IMR-90 (cell line): ENCODE data around the gene DET1. TPM values are rescaled to one million over a fixed set of nuclear protein-coding genes. Genes with fewer than 3 reads are reported as not detected.

Experiments
- ATAC-seq: fragments of 200-7000 bp; cut with Tn5 transposase; 2 replicates; pipeline ENCODE4 v1.9.1; 2020; ENCODE audit warnings: low read depth, mild to moderate bottlenecking, moderate library complexity
- BruUV-seq: library from RNA; stranded (reverse); fragments of 400-500 nt; replicated peaks from 2 replicates; lab custom pipeline; 2021; lab: Mats Ljungman, UMichigan
- CTCF ChIA-PET: fragments of 300-600 bp; formaldehyde crosslinking; extraction: SDS; loops from one replicate; lab custom pipeline; 2021; ENCODE audit warnings: antibody characterized with exemption; lab: Yijun Ruan, JAX
- POLR2A ChIA-PET: fragments of 300-600 bp; sonication (Branson Sonifier 250); formaldehyde crosslinking; loops from one replicate; lab custom pipeline; 2022; ENCODE audit warnings: antibody characterized with exemption; ENCODE audit not compliant: unreplicated experiment; lab: Charles Lee
- DNase-seq: peaks from one replicate; pipeline ENCODE4 v3.0.0; 2013
- H2AFZ ChIP-seq: replicated peaks from 2 replicates; pipeline ENCODE3; 2013; ENCODE audit warnings: low read length, mild to moderate bottlenecking; ENCODE audit not compliant: poor library complexity
- H2AK5ac ChIP-seq: 2 replicates; pipeline ENCODE4 v1.6.1; 2013; ENCODE audit warnings: low read depth, low read length, inconsistent platforms
- H2AK9ac ChIP-seq: replicated peaks from 2 replicates; pipeline ENCODE3; 2013; ENCODE audit warnings: mild to moderate bottlenecking, low read depth, low read length, moderate library complexity; ENCODE audit not compliant: poor library complexity
- H2BK120ac ChIP-seq: 2 replicates; pipeline ENCODE4 v1.6.1; 2013; ENCODE audit warnings: low read depth, low read length, inconsistent platforms
- H2BK15ac ChIP-seq: 3 replicates; pipeline ENCODE4 v1.6.1; 2013; ENCODE audit warnings: low read depth, low read length, inconsistent platforms
- H2BK20ac ChIP-seq: 2 replicates; pipeline ENCODE4 v1.6.1; 2013; ENCODE audit warnings: low read depth, mild to moderate bottlenecking, inconsistent platforms, low read length, moderate library complexity
- H2BK5ac ChIP-seq: 2 replicates; pipeline ENCODE4 v1.6.1; 2013; ENCODE audit warnings: mild to moderate bottlenecking, low read depth, low read length, inconsistent platforms; ENCODE audit not compliant: poor library complexity, severe bottlenecking
- H3K14ac ChIP-seq: replicated peaks from 2 replicates; pipeline ENCODE4 v1.6.1; 2013; ENCODE audit warnings: low read depth, low read length, inconsistent platforms
- H3K18ac ChIP-seq: 2 replicates; pipeline ENCODE4 v1.6.1; 2013; ENCODE audit warnings: low read depth, low read length, control low read depth
- H3K23ac ChIP-seq: 2 replicates; pipeline ENCODE4 v1.6.1; 2013; ENCODE audit warnings: low read depth, low read length, inconsistent platforms
- H3K27ac ChIP-seq: 2 replicates; pipeline ENCODE4 v1.5.1; 2013; ENCODE audit warnings: mild to moderate bottlenecking, control low read depth, low read length; ENCODE audit not compliant: insufficient read depth
- H3K27me3 ChIP-seq: 2 replicates; pipeline ENCODE4 v1.6.1; 2013; ENCODE audit warnings: low read length; ENCODE audit not compliant: control insufficient read depth, insufficient read depth
- H3K36me3 ChIP-seq: 2 replicates; pipeline ENCODE4 v1.6.1; 2013; ENCODE audit warnings: low read length, mixed read lengths; ENCODE audit not compliant: control insufficient read depth, insufficient read depth
- H3K4ac ChIP-seq: 2 replicates; pipeline ENCODE4 v1.6.1; 2013; ENCODE audit warnings: low read depth, low read length, inconsistent platforms
- H3K4me1 ChIP-seq: 2 replicates; pipeline ENCODE4 v1.6.1; 2013; ENCODE audit warnings: low read length, mixed read lengths; ENCODE audit not compliant: control insufficient read depth, insufficient read depth
- H3K4me2 ChIP-seq: 2 replicates; pipeline ENCODE4 v1.6.1; 2013; ENCODE audit warnings: low read depth, mild to moderate bottlenecking, control low read depth, low read length, moderate library complexity
- H3K4me3 ChIP-seq: 2 replicates; pipeline ENCODE4 v1.5.1; 2013; ENCODE audit warnings: low read depth, mild to moderate bottlenecking, control low read depth, low read length, moderate library complexity; ENCODE audit not compliant: insufficient read depth
- H3K56ac ChIP-seq: 2 replicates; pipeline ENCODE4 v1.6.1; 2013; ENCODE audit warnings: low read length, inconsistent platforms; ENCODE audit not compliant: insufficient read depth; ENCODE audit errors: extremely low read depth
- H3K79me1 ChIP-seq, 2 experiments: 2 replicates each; pipeline ENCODE4 v1.6.1; 2013; ENCODE audit warnings: low read length in 2 of 2, inconsistent platforms in 1 of 2, low read depth in 1 of 2
- H3K9ac ChIP-seq: 2 replicates; pipeline ENCODE4 v1.6.1; 2013; ENCODE audit warnings: low read depth, low read length, control low read depth
- H3K9me1 ChIP-seq: 2 replicates; pipeline ENCODE4 v1.6.1; 2013; ENCODE audit warnings: low read length, inconsistent platforms; ENCODE audit not compliant: insufficient read depth
- H3K9me3 ChIP-seq: 2 replicates; pipeline ENCODE4 v1.6.1; 2013; ENCODE audit warnings: low read length; ENCODE audit not compliant: control insufficient read depth, insufficient read depth
- H4K20me1 ChIP-seq: 2 replicates; pipeline ENCODE4 v1.6.1; 2013; ENCODE audit warnings: low read length, inconsistent platforms; ENCODE audit not compliant: insufficient read depth
- H4K5ac ChIP-seq: 2 replicates; pipeline ENCODE4 v1.6.1; 2013; ENCODE audit warnings: mild to moderate bottlenecking, low read depth, low read length, control low read depth
- H4K8ac ChIP-seq, 2 experiments: 2 replicates each; pipeline ENCODE4 v1.6.1; 2013; ENCODE audit warnings: low read depth in 2 of 2, low read length in 2 of 2, control low read depth in 1 of 2, inconsistent platforms in 1 of 2
- H4K91ac ChIP-seq: 2 replicates; pipeline ENCODE4 v1.6.1; 2013; ENCODE audit warnings: low read depth, low read length, inconsistent platforms; ENCODE audit not compliant: insufficient read depth
- CHD1 ChIP-seq: IDR thresholded peaks from 2 replicates; pipeline ENCODE4 v1.6.1; 2012; ENCODE audit warnings: low read depth, low read length, improper control_type of control experiment
- ELK1 ChIP-seq: fragments of 150-350 bp; IDR thresholded peaks from 2 replicates; pipeline ENCODE4 v1.6.1; 2016; ENCODE audit warnings: low read depth, mild to moderate bottlenecking, low read length, moderate library complexity, borderline replicate concordance
- MXI1 ChIP-seq: IDR thresholded peaks from 2 replicates; pipeline ENCODE4 v1.6.1; 2012; ENCODE audit warnings: low read depth, mild to moderate bottlenecking, low read length, moderate library complexity, borderline replicate concordance
- NFE2L2 ChIP-seq: fragments of 150-350 bp; IDR thresholded peaks from 2 replicates; pipeline ENCODE4 v1.6.1; 2016; ENCODE audit warnings: low read depth, mild to moderate bottlenecking, low read length
- RCOR1 ChIP-seq: IDR thresholded peaks from 2 replicates; pipeline ENCODE4 v1.6.1; 2012; ENCODE audit warnings: mild to moderate bottlenecking, low read length, improper control_type of control experiment; ENCODE audit not compliant: insufficient replicate concordance
- RFX5 ChIP-seq: IDR thresholded peaks from 2 replicates; pipeline ENCODE4 v1.8.0; 2012; ENCODE audit warnings: low read depth, mild to moderate bottlenecking, low read length, moderate library complexity
- SMC3 ChIP-seq: fragments of 150-350 bp; IDR thresholded peaks from 2 replicates; pipeline ENCODE4 v1.6.1; 2016; ENCODE audit warnings: low read depth, mild to moderate bottlenecking, antibody characterized with exemption, low read length, moderate library complexity
- WGBS, 2 experiments: methylation state at CpG; one replicate each; pipeline versions ENCODE4 v1.1.5 to v1.1.7; 2013; ENCODE audit warnings: missing lambda C conversion rate in 2 of 2; ENCODE audit not compliant: insufficient read length in 1 of 2; ENCODE audit errors: extremely low coverage in 2 of 2; 5-methylcytosine and 5-hydroxymethylcytosine counted together
- dilution Hi-C: fragments of 300-500 bp; cut with HindIII; formaldehyde crosslinking; loops from one replicate; pipeline ENCODE4 v1.14.3; 2018; ENCODE audit warnings: low sequenced_read_pairs; ENCODE audit not compliant: unreplicated experiment
- in situ Hi-C: fragments of 300-500 bp; cut with MboI; formaldehyde crosslinking; loops from 3 replicates; pipeline ENCODE4 v1.14.3; 2019; ENCODE audit warnings: low sequenced_read_pairs, inconsistent platforms, mixed read lengths
- intact Hi-C: fragments of 100-400 bp; cut with micrococcal nuclease; formaldehyde crosslinking; loops from 2 replicates; pipeline ENCODE4 v1.10.0; 2022
- polyA plus RNA-seq, 3 experiments: library from polyadenylated mRNA; depleted of rRNA; stranded (reverse); fragments of >200 nt; gene quantifications; 2 replicates each; pipeline ENCODE4 v1.2.3, GENCODE V29; 2012; ENCODE audit warnings: low replicate concordance in 1 of 3
- total RNA-seq: library from RNA; depleted of rRNA; stranded (reverse); fragments of >200 nt; gene quantifications from 2 replicates; pipeline ENCODE4 v1.2.3, GENCODE V29; 2012

DET1 gene
- total and polyA plus RNA-seq, 2 of the 4 experiments (the other 2 are of a cell fraction) = 5.6 to 9.1 TPM

DNA sequence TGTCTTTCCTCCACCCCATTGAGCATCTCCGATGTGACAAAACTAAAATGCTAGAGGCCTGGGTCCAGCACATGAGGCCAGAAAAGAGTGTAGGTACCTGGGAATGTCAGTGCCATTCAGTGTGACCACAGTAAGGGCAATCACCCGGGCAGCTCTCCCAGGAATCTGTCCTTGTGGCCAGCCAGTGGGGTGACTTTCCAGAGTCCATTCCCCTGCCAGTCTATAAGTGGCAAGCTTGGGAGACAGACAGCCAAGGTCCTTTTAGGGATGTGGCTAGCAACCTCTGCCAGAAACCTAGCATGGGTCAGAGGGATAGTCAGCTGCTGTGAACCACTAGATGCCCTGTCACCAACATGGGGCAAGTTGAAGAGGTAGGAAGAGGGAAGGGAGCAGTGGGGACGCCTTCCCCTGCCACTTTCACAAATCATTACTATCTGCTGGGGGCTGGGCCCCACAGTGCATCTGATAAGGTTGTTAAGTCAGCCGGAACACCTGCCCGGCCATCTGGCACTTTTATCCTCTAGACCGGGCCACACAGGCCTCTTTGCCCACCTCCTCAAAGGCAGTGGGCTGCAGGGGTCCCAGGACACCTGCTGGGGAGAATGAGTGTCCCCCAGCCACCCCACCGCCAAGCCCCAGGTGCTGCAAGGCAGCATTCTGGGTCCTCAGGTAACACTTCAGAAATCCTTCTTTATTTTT is 24.8 kb upstream of the DET1 start:
- no peak for TF ChIP-seq RCOR1
- TF ChIP-seq ELK1 = no peak
- TF ChIP-seq SMC3 = no peak
- TF ChIP-seq RFX5 = no peak
- no peak for TF ChIP-seq CHD1
- no peak for TF ChIP-seq MXI1
- TF ChIP-seq NFE2L2 = no peak
- Histone ChIP-seq H3K9me1 (no peaks in the 10 kb centered on the region), H3K79me1 (no peaks in the 10 kb centered on the region), H3K18ac (no peak overlapping the region), H4K20me1 (no peaks in the 10 kb centered on the region), H2BK15ac (no peak overlapping the region), H2AFZ (no peak overlapping the region), H3K23ac (no peak overlapping the region), H3K9ac (no peak overlapping the region), H3K56ac (no peak overlapping the region), H2AK5ac (no peak overlapping the region), H2BK5ac (no peak overlapping the region), H4K91ac (no peak overlapping the region), H4K5ac (no peak overlapping the region), H3K36me3 (no peaks in the 10 kb centered on the region), H3K4me1 (no peaks in the 10 kb centered on the region), H3K9me3 (no peaks in the 10 kb centered on the region), H3K14ac (no peak overlapping the region), H2AK9ac (no peak overlapping the region), H2BK120ac (no peak overlapping the region), H3K27me3 (peaks cover 9% of the 10 kb centered on the region), H3K27ac (no peak overlapping the region), H2BK20ac (no peak overlapping the region), H3K4me2 (no peak overlapping the region), H4K8ac (no peak overlapping the region), H3K4me3 (no peak overlapping the region), H3K4ac (no peak overlapping the region)
- intact Hi-C loops = no loop called here
- dilution Hi-C loops = no loop called here
- 86% methylated on average over 1 of the region's 7 CpGs; no CpG with 5 or more reads in 1 of the 2 experiments for WGBS, 2 experiments
- ChIA-PET CTCF (no interaction called here), POLR2A (no interaction called here)
- ATAC-seq = no peak
- DNase-seq = no peak
- in situ Hi-C loops = no loop called here
- no TSS peak for BruUV-seq
